GM21619 (cell line): ENCODE data around the gene COL4A5.
"Not testable (repeated sequence)": the region's sequence is repeated elsewhere in the genome, so short reads cannot be mapped to it uniquely, and the experiment has no call there.

Experiments
- ATAC-seq: cut with Tn5 transposase; IDR thresholded peaks from one replicate; pipeline ENCODE4 v1.9.1; 2021; ENCODE audit not compliant: unreplicated experiment

COL4A5 gene

DNA sequence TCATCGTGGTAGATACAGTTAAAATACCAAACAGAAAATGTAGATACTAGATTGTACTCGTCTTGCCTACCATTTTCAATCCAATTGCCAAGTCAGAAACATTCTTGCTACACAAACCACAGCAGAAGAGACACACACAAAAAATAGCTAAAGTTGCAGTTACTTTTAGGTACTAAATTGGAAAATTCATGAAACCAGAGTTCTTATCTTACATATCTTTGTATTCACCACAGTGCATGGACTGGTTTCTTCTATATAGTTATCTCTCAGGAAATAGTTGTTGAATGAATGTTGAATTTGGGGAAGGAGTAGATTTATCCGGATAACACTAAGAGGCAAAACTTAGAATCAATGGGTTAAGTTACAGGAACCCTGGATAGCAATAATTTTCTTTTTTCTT lies 14.2 kb downstream of the COL4A5 start:
- ATAC-seq, result no peak

DNA sequence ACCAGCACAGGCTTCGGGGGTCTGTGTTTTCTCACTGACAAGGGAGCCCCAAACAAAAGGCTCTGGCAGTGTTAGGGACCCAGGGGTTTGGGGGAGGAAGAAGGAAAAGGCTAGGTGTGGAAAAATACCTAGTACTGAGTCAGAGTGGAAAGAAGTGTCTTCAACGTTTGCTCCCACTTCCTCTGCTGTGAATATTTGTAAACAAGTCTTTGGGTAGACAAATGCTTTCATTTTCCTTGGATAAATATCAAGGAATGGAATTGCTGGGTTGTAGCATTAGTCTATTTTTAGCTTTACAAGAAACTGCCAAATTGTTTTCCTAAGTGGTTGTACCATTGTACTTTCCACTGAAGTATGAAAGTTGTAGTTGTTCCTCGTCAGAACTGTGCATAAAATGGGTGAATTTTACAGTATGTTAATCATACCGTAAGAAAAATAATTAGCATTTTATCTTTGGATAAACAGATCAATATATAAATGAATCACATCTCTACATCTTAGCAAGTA lies 17.4 kb downstream of the COL4A5 start:
- no peak for ATAC-seq

DNA sequence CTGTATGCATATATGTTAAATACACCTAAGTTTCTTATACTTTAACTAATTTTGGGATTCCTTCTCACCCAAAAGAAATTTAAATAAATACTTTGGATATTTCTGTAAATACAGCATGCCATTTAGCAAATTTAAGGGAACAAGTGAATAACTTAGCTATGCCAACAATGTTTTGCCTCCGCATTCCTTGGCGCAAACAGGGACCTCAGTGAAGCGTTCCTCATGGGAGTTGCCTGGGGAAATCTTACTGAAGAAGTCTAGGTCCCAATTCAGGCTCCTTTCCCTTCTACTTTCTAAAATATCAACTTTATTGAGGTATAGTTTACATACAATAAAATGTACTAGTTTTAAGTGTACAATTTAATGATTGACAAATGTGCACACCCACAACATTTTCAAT lies 25.0 kb downstream of the COL4A5 start:
- no peak for ATAC-seq

DNA sequence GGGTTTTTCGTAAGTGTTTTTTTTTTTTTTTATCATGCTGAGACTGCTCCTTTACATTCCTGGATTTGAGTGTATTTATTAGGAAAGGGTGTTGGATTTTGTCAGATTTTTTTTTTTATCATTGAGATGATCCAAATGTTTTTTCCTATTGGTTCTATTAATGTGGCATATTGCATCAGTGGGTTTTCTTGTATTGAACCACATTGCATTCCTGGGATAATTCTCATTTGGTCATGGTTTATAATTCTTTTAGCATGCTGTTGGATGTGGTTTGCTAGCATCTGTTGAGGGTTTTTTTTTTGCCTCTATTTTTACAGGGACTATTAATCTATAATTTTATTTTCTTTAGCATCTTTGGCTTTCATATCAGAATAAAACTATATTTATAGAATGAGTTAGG lies 28.8 kb downstream of the COL4A5 start:
- no peak for ATAC-seq

DNA sequence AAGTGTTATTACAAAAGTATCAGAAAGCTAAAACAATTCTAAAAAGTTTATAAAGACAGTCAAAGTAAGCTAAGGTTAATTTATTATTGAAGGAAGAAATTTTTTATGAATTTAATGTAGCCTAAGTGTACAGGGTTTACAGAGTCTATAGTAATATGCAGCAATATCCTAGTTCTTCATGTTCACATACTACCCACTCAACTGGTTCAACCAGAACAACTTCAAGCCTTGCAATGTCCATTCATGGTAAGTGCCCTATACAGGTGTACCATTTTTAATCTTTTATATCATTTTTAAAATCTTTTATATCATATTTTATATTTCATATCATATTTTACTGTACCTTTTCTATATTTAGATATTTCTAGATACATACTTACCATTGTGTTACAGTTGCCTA lies 34.3 kb downstream of the COL4A5 start:
- no peak for ATAC-seq

DNA sequence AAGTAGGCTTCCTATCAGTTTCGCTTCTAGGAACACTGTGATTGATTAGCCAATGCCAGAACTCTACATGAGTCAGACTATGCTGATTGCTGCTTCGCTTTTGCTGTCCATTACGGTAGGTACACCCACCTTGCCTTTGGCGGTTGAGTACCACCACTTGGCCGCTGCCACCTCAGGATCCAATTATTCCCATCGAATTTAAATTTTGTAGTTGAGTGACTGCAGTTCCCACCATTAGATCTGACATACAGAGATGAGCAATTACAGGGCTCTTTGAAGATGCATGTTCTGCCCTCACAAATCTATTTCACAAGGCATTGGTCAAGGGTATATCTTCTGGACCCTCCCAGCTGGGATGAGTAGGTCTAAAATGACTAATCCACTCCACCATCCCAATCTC lies 41.9 kb downstream of the COL4A5 start:
- not testable (repeated sequence) for ATAC-seq

DNA sequence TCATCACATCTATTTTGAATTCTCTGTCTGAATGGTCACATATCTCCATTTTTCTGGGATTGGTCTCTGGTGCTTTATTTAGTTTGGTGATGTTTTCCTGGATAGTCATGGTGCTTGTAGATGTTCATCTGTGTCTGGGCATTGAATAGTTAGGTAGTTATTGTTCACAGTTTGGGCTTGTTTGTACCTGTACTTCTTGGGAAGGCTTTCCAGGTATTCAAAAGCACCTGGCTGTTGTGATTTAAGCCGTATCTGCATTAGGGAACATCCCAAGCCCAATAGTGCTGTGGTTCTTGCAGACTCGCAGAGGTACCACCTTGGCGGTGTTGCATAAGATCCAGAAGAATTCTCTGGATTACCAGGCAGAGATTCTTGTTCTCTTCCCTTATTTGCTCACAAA lies 44.6 kb downstream of the COL4A5 start:
- ATAC-seq, result no peak

DNA sequence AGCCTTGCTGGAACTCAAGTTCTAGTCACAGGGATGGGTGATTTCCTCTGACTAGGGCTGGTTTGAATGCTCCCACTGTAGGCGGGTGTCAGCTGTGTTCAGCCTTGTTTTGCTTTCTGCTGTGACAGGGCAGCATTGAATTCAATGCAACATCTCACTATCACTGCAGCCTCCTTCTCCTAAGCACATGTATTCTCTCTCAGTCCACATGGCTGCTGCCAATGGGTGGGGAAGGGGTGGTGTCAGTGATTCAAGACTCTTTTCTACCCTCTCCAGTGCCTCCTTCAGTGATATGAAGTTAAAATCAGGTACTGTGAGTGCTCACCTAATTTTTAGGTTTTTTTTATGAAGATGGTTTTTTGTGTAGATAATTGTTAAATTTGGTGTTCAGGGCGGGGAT lies 46.3 kb downstream of the COL4A5 start:
- ATAC-seq, result no peak

DNA sequence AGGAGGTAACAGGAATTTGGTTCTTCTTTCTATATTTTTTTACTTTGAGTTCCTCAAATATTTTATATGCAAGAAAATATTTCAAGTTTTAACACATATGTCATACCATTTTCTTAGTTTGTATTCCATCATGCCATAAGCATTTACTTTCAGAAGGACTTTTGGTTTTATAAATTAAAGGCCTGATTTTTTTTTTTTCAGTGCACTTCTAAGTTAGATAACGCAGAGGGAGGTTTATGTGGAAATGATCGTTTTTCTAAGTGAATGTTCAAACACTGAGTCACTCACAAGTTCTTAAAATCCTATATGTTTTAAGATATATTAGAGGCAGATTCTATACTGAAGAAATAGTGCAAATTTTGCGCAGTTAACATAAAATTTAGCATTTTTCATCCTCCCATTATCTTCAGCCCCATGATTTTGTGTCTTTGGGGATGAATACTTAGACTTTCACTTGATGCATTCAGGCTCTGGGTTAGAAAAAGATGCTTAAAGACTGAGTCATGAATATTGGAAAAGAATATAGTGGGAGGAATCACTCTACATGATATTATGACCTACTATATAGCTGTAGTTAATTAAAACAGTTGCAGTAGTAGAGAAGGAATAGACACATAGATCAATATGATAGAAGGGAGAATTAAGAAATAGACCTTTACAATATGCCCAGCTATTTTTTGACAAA lies 54.9 kb downstream of the COL4A5 start:
- no peak for ATAC-seq

DNA sequence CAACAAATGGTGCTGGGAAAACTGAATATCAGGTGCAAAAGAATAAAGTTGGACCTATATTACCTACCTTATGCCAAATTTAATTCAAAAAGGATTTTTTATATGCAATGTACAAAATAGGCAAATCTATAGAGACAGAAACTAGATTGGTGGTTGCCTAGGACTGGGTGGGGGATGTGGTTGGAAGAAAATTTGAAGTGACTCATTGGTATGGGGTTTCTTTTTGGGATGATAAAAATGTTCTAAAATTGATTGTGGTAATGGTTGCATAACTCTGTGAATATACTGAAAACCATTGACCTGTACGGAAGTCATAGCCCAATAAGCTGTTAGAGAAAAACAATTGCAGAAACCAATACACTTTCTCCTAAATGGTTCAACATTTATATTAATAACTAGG lies 72.1 kb downstream of the COL4A5 start:
- no peak for ATAC-seq

DNA sequence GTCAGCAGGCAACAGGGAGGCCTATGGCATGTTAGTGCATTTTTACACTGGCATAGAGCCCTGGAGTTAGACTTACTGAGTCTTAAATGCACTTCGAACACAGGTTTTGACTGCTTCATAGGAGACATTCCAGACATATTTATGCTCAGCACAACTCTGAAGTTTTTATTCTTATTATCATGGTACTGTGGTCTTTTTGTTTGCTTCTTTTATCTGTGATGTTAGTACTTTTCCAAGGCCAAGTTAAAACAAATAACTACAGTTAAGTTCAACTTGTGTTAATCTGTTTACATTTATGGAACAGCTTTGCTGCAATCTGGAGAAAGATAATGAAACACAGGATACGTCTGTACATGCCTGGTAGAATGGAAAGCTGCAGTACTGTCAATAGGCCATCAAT lies 76.5 kb downstream of the COL4A5 start:
- ATAC-seq, result no peak

DNA sequence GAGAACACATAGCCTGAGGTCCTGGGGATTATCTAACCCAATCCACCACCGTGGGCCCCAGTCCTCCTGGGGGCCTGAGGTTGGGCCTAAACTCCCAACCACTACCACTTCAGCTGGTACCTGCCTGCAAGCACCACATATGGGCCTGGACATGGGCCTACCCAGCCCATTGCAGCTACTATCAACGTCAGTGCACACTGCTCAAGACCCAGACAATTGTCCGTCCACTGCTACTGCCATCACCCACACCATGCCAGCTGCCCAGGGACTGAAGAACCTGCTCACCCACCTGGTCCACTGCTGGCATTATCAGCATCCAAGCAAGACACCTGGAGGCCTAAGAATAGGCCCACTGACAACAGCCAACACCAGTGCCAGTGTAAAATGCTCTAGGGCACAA lies 88.1 kb downstream of the COL4A5 start:
- ATAC-seq, result no peak

DNA sequence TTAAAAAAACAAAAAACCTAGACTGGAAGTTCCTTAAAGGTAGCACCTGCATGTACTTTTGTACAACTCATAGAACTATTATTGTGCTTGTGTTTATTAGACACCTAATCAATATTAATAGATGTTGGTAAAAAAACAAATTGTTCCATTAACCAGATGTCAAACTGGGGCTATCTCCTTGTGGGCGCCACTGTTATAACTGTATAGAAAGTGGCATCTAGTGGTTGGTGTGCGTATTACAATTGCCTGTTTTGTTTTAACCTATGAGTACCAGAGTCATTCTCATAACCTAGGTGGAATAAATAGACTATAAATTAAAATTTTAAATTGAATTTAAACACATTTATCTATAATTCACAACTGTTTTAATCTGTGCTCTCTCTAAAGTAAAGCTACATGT lies 97.4 kb downstream of the COL4A5 start:
- peak; percentile 88 for ATAC-seq

DNA sequence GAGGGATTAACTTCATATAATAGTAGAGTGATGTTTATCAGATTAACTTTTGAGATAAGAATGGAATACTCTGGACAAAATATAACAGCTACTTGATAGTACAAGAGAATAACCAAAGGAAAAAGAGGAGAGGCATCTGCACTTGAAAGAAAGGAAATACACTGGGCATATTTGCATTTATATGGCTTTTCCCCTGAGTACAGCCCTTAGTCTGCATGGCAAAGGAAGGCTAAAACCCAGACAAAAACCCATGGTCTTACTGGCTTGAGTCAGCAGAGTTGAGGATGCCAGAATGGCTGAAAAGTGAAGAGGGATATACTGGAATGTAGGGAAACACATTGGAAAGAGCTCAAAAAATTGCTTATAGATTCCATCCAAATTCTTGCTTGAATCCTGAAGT lies 101.6 kb downstream of the COL4A5 start:
- no peak for ATAC-seq

DNA sequence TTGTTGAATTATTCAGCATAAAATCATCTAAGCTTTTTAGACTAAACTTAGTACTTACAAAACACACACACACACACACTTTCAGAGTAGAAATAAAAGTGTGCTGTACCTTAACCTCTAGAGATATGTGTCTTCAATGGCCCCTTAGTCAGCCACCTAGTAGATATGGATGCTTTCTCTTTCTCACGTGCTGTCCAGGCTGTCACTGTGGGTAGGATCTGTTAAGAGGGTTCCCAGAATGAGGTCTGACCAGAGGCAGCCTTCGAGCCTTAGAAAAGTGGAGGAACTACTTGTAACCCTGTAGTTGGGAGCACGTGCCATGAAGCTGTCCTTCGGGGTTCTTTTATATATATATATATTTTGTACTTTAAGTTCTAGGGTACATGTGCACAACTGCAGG lies 117.9 kb downstream of the COL4A5 start:
- ATAC-seq, result no peak

DNA sequence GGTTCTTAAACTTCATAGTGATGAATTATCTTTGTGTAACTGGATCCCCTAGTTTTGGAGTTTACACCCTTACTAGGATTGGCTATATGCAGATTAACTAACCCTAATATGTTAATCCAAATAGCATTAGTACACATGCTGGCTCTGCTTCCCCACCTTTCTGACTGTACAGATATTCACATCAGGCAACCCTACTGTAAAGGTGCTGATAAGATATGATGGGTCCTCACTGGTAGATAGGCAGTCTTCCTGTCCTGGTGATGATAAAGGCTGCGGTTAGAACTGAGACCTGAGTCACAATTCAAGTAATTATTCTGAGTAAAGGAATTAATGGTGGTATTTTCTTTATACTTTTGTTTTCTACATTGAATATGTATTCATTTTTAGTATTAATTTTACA lies 118.6 kb downstream of the COL4A5 start:
- ATAC-seq, result no peak

DNA sequence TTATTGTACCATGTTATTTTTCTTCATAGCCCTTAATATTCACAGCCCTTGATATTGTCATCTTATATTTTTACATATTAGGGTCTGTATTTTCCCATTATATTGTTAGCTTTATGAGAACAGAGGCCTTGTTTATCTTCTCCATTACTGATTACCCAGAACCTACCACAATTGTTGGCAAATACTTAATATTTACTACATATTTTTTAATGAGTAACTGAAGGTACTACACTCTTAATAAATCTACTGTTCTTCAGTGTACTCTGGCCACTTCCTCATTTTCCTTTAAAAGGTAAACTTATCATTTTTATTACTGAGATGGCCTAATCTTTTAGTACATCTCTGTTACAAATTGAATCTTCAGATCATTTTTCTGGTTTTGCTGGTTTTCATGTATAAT lies 133.5 kb downstream of the COL4A5 start:
- no peak for ATAC-seq

DNA sequence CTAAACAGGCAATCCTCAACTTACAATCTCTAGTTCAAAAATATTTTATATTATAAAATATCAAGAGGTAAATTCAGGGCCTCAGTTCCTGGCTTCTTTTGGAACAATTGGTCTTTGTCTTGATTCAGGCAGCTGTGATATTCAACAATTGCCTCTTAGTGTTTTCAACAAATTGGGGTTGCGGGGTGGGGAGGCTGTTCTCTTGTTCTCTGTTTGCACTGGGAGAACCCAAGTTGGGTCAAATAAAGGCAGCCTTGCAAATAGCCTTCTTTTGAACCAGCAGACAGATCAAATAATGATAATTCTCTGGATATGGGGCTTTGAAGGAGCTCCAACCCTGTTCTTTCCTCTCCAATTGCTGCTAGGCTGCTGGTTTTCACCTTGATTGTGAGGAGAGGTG lies 142.5 kb downstream of the COL4A5 start:
- ATAC-seq, result no peak

DNA sequence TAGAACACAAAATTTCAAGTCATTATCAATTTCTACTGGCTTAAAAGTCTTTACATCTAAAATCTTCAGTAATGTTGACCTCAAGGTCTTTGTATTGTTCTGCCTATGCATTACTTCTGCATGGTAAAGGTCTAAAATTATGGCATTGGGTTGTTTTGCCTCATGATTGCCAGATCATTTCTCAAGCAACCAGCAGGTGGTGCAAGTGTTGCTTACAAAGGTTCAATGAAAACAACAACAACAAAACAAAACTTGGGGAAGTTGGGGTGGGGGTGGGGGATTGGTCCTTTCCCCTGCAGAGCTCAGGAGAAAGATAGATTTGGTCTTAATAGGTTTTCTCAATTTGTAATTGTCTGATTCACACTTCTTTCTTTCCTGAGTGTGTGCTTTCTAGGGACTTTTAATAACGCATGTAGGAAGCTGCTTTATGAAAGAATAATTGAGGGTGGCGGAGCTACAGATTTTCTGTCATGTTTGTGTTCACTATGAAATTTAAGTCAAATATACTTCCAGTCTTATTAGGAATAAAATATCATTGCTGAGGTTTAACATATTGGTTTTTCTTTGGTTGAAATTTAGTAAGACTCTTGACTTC lies 145.1 kb downstream of the COL4A5 start:
- ATAC-seq, result no peak

DNA sequence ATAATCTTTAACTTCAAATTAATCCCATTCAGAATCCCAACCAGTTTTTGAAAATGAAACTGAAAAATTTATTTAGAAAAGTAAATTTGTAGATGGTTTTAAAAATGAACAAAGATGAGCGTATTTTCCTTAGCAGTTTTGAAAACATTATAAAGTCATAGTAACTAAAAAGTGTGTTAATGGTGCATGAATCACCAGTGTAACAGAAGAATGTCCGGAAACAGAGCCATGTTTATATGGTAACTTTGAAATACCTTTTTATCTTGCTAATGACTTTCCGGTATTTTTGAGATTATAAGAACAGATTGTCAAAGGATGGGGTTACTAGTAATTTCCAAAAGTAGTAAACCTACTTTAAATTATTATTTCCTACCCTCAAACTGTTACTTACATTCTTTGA lies 150.9 kb downstream of the COL4A5 start:
- no peak for ATAC-seq

DNA sequence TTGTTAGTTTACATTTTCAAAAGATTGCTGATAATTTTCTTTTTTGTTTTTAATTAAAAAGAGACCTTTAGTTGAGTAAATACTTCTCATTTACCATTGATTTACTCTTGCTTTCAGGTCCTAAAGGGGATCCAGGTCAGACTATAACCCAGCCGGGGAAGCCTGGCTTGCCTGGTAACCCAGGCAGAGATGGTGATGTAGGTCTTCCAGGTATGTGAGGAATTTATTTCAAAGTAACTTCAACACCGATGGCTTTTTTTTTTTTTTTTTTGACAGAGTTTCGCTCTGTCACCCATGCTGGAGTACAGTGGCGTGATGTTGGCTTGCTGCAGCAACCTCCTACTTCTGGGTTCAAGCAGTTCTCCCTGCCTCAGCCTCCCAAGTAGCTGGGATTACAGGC lies 161.6 kb downstream of the COL4A5 start:
- no peak for ATAC-seq

DNA sequence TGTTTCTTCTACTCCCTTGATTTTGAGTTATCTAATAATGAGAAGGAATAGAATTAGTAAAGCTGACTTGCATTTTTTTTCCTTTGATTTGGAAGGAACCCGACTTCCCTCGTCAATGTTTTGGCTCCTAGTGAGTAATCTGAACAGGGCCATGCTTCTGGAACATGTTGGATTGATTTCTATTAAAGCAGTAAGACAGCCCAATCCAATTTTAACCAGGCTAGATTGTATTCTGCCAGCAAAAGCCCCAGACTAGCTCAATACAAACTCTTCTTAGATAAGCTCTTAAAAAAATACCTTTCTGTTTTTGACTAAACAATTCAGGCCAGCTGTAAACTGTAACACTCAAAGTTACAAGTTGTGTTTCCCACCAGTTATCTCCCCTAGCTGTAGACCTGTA lies 170.5 kb downstream of the COL4A5 start:
- ATAC-seq, result no peak

DNA sequence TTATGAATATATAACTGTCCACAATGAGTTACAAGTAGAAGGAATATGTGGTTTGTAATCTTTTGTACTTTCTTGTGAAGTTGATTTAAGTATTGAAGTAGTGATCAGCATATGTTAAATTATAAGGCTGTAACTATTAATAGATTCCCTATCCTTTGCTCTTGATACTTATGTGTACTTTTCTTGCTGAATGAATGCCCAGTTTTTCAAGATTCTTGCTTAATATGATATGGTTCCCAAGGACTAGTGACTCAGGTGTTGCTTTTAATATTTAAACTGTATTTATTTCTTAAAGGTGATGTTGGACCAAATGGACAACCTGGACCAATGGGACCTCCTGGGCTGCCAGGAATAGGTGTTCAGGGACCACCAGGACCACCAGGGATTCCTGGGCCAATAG lies 175.0 kb downstream of the COL4A5 start:
- no peak for ATAC-seq
